NB4 (cell line): ENCODE measurements around the gene SLC35A5.

Source experiments
- DNase-seq: peaks from one replicate; pipeline ENCODE4 v3.0.0; 2010; ENCODE audit warnings: low read depth
- H3K4me3 ChIP-seq: one replicate; pipeline ENCODE4 v1.5.1; 2011; ENCODE audit warnings: mild to moderate bottlenecking, low read depth, low read length, moderate library complexity
- MYC ChIP-seq: IDR thresholded peaks from 2 replicates; pipeline ENCODE4 v1.6.1; 2011; ENCODE audit warnings: low read depth, low read length
- POLR2A ChIP-seq: IDR thresholded peaks from 2 replicates; pipeline ENCODE4 v1.6.1; 2011; ENCODE audit warnings: mild to moderate bottlenecking; ENCODE audit not compliant: insufficient read length; ENCODE audit errors: extremely low read depth
- TF ChIP-seq, protein P1 (sequence below): IDR thresholded peaks from one replicate; pipeline ENCODE4 v1.5.1; 2012; ENCODE audit warnings: low read depth, low read length
- TF ChIP-seq, protein P2 (sequence below): IDR thresholded peaks from 2 replicates; pipeline ENCODE4 v1.6.1; 2011; ENCODE audit warnings: low read depth, low read length

The SLC35A5 gene

DNA sequence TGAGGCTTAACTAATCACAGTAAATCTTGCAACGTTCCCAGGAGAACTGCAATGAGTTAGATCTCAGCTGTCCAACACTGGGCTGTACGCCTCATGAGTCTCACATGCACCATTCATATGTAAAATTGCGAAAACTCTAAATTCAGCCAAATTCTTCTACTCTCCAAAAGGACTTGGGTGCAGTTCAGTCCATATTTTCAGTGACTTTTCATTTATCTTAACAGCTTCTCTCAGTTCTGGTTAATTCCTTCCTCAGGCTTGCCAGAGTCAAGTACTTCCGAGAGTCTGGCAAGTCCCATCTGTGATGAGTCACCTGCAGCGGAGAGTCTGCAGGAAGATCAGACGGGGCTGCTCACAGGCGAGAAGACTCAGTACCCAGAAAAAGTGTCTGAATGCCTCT, 67.6 kb downstream of the SLC35A5 start:
- no peak overlapping the region for H3K4me3 ChIP-seq
- TF ChIP-seq, protein P1, sequence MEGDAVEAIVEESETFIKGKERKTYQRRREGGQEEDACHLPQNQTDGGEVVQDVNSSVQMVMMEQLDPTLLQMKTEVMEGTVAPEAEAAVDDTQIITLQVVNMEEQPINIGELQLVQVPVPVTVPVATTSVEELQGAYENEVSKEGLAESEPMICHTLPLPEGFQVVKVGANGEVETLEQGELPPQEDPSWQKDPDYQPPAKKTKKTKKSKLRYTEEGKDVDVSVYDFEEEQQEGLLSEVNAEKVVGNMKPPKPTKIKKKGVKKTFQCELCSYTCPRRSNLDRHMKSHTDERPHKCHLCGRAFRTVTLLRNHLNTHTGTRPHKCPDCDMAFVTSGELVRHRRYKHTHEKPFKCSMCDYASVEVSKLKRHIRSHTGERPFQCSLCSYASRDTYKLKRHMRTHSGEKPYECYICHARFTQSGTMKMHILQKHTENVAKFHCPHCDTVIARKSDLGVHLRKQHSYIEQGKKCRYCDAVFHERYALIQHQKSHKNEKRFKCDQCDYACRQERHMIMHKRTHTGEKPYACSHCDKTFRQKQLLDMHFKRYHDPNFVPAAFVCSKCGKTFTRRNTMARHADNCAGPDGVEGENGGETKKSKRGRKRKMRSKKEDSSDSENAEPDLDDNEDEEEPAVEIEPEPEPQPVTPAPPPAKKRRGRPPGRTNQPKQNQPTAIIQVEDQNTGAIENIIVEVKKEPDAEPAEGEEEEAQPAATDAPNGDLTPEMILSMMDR: no peak
- TF ChIP-seq POLR2A: no peak
- TF ChIP-seq, protein P2, sequence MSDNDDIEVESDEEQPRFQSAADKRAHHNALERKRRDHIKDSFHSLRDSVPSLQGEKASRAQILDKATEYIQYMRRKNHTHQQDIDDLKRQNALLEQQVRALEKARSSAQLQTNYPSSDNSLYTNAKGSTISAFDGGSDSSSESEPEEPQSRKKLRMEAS: no peak
- TF ChIP-seq MYC: no peak
- DNase-seq: peak; percentile 11

DNA sequence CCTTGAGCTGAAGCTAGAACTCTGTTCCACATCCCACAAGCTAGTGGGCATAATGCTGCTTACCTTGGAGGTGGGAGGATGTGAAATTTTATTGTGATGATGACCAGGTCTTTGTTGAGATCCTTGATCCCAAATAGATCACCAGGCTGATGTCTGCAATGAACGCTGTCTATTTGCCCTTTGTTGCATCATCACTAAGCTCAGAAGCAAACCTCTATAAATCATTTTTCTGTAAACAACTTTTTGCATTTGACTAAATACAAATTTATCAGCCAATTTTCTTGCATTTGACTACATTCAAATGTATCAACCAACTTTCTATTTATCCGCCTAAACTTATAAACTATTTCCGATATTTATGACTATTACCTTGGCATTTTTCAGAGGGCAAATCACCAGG, 69.4 kb downstream of the SLC35A5 start:
- TF ChIP-seq MYC: no peak
- TF ChIP-seq, protein P2: no peak
- TF ChIP-seq POLR2A: no peak
- TF ChIP-seq, protein P1: no peak
- no peak overlapping the region for H3K4me3 ChIP-seq
- DNase-seq: no peak

DNA sequence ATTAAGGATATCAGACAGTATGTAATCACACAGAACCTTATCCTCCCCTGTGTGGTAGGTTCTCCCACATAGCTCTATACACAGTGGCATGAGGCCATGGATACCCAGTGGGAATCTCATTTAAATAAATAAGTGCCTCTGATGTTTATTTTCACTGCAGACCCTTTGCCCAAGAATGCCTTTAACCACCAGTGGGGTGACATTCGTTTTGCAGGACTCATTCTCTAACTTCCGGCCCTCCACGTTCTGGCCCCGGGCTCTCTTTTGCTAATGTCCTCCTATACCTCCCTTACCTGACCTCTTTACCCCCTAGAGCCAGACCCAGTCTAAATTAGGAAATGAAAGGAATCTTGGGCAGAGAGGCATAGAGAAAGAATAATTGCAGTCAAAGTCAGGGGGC, 70.8 kb downstream of the SLC35A5 start:
- H3K4me3 ChIP-seq: no peak overlapping the region
- no peak for DNase-seq
- no peak for TF ChIP-seq MYC
- TF ChIP-seq, protein P1: no peak
- TF ChIP-seq, protein P2: no peak
- TF ChIP-seq POLR2A: no peak

GRCh38 chr3:112633191-112633590, 71.3 kb downstream of the SLC35A5 start:
- DNase-seq: no peak
- H3K4me3 ChIP-seq: no peak overlapping the region
- TF ChIP-seq, protein P2: no peak
- TF ChIP-seq, protein P1: no peak
- no peak for TF ChIP-seq POLR2A
- TF ChIP-seq MYC: no peak

GRCh38 chr3:112633757-112634156, 71.9 kb downstream of the SLC35A5 start:
- TF ChIP-seq, protein P2: no peak
- TF ChIP-seq, protein P1: no peak
- no peak for TF ChIP-seq MYC
- TF ChIP-seq POLR2A: no peak
- no peak overlapping the region for H3K4me3 ChIP-seq
- no peak for DNase-seq
